Activated gamma-delta T cell treated with anti-CD3 and anti-CD28 coated beads, Interleukin-2, amount 50 U/mL, for 16 hours (primary cell): ENCODE data around the gene VNN1.
"Not testable (repeated sequence)": the region's sequence is repeated elsewhere in the genome, so short reads cannot be mapped to it uniquely, and the experiment has no call there.

Source experiments
- DNase-seq: peaks from one replicate; pipeline ENCODE4 v3.0.0-alpha.2; 2020; ENCODE audit warnings: low read depth

The VNN1 gene

DNA sequence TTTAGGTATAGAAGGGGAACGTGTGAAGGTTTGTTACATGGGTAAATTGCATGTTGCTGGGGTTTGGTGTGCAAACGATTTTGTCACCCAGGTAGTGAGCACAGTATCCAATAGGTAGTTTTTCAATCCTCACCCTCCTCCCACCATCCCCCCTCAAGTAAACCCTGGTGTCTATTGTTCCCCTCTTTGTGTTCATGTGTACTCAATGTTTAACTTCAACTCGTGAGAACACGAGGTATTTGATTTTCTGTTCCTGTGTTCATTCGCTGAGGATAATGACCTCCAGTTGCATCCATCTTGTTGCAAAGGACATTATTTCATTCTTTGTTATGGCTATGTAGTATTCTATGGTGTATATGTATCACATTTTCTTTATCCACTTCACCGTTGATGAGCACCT lies 11.6 kb upstream of the VNN1 start:
- DNase-seq, result no peak

DNA sequence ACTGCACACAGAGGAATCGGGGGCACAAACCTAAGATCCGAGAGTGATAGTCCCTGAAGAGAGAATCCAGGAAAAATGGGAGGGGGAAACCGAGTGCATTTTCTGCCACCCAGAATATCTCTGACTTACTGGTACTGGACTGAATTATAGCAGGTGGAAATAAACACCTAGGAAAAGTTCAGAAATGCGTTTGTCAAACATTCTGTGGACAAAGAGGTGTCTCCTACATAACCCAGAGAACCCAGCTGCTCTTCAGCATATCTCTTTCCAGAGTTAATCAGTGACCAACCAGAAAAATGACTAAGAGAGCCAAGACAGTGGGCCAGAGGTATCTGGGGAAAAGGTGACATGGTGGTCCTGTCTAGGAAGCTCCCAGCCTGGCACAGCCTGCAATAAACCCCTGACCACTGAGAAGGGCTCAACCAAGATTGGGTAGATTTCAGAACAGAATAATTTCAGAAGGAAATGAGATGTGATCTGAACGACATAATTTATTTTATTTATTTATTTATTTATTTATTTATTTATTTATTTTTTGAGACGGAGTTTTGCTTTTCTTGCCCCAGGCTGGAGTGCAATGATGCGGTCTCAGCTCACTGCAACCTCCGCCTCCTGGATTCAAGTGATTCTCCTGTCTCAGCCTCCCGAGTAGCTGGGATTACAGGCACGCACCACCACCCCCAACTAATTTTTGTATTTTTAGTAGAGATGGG lies 6.0 kb upstream of the VNN1 start:
- DNase-seq, result no peak

- no peak for DNase-seq
Measured at GRCh38 chr6:132715881-132716637, 2.2 kb upstream of the VNN1 start.

DNA sequence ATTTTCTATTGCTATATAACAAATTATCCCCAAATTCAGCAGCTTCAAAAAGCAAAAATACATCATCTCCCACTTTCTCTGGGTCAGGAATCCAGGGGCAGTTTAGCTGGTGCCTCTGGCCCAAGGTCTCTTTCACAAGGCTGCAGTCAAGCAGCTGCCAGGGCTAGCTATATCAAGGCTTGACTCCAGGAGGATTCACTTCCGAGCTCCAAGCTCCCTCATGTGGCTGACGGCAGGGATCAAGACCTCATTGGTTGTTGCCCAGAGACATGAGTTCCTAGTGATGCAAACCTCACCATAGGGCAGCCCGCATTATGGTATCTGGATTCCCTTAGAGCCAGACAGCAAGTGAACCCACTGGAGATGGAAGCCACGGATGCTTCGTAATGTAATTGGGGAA lies 1.3 kb upstream of the VNN1 start:
- no peak for DNase-seq

GRCh38 chr6:132714160-132714559 lies 305 bp upstream of the VNN1 start:
- no peak for DNase-seq

DNA sequence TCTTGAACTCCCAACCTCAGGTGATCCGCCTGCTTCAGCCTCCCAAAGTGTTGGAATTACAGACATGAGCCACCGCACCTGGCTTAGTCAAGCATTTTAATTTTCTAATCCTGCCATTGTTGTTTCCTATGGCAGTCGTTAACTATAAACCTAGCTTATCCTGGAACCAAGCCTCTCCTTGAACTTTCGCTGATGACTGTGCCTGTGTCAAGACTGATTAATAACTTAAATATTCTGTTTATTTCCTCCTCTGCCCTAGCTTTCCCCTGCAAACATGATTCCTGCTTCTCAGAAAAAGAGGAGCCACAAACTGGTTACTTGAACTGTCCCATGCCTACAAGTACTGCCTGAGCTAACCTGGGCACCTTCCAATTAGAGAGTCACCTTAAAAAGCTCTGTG lies 1.5 kb downstream of the VNN1 start:
- DNase-seq, result no peak

GRCh38 chr6:132708771-132709170 lies 5.1 kb downstream of the VNN1 start:
- no peak for DNase-seq

DNA sequence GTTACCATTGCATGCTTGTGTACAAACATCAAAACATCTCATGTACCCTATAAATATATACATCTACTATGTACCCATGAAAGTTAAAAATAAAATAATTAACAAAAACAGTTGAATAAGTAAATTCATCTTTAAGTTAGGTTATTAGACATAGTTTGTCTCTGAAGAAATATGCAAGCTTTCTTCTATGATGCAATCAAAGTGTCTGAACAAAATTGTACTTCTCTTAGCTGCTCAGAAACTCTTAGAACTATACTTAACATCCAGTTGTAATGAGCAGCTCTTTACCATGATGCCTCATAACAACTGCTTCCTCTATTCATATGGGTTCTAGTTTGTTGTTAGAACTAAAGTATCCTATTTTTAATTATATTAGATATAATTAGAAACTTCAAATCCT lies 5.9 kb downstream of the VNN1 start:
- DNase-seq, result no peak

GRCh38 chr6:132706756-132707155 lies 7.1 kb downstream of the VNN1 start:
- DNase-seq, result not testable (repeated sequence)

- DNase-seq, result no peak
Measured at GRCh38 chr6:132703936-132704335, 9.9 kb downstream of the VNN1 start.

DNA sequence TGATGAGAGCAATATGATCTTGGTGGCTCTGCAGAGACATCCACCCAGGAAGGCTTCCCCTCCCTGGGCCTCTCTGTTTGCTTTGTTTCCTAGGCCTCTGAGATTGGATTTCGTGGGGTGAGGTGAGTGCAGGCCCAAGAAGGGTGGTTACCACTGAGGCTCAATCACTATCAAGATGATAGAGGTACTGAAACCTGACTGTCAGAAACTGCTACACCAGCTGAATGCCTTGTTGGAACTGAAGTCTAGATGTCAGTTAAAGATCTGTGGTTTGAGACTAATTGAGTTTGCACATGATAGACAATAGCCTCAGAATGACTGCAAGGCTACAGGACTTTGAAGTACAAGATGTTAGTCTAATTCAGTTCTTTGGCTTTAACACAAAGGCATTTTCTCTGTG lies 15.2 kb downstream of the VNN1 start:
- DNase-seq, result no peak

GRCh38 chr6:132695773-132696172 lies 18.1 kb downstream of the VNN1 start:
- no peak for DNase-seq

DNA sequence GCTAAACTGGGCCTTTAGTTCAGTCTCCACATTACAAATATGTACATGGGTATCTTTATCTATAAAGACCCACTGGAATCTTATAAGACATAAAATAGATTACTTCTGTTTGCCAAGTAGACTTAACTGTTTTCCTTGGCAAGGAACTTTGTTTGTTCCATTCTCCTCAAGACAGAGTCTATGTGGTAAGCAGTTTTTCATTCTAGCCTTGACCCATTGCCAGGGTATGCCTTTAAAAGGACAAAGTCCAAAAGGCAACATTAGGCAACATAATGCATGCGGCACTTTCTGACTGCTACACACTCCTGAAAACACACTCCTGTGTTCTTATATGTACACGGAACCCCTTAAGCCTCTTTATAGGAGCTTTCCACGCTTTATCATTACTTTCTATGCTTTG lies 20.4 kb downstream of the VNN1 start:
- DNase-seq, result no peak

DNA sequence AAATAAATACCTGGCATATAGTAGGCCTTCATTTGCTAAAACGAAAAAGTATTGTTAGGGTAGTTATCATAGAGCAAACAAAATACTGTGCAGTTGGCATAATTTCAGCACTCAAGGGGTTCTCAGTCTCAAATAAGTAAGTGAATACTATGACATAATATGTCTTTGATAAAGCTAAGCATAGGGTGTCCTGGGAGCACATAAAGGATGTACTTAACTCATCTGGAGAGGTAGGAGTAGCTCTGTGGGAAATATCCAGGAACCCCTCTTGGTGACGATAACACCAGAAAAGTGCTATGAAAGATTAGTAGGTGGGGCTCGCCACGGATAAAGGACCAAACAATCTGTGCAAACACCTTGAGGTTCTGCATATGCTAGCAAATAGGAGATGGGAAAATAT lies 23.2 kb downstream of the VNN1 start:
- DNase-seq, result no peak

GRCh38 chr6:132687306-132687705 lies 26.5 kb downstream of the VNN1 start:
- DNase-seq, result no peak

GRCh38 chr6:132686531-132686930 lies 27.3 kb downstream of the VNN1 start:
- DNase-seq, result no peak

DNA sequence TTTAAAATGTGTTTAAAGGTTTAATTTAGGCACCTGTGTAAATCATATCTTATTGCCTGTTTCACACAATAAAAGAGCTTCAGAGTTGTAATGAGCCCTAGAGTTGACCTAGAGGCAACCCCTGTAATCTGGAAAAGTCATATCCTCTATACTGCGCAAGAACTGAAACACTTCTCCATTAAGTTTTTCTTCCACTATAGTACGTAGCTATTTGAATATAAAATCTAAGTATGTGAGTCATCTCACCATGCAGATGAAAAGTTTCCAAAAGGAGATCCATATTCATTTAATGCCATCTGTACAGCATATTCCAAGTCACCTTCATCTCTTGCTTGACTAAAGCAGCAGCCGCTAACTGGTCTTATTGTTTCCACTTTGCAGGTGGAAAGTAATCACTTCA lies 28.8 kb downstream of the VNN1 start:
- no peak for DNase-seq

DNA sequence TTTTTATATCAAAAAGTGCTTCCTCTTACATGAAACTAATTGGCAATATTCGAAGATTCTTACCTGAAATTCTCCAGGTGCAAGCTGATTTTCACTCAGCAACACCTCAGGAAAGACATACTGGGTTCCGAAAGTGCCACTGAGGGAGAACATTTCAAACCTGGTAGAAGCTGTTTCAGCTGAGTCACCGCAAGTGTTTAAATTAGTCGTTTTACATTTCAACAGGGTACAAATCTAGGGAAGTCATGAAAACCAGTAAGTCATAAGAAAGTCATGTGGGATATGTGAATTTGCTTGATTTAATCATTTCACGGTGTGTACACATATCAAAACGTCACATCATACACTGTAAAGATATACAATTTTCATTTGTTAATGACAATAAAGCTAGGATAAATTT lies 29.6 kb downstream of the VNN1 start:
- no peak for DNase-seq

- DNase-seq, result no peak
Measured at GRCh38 chr6:132683543-132683942, 30.3 kb downstream of the VNN1 start.

DNA sequence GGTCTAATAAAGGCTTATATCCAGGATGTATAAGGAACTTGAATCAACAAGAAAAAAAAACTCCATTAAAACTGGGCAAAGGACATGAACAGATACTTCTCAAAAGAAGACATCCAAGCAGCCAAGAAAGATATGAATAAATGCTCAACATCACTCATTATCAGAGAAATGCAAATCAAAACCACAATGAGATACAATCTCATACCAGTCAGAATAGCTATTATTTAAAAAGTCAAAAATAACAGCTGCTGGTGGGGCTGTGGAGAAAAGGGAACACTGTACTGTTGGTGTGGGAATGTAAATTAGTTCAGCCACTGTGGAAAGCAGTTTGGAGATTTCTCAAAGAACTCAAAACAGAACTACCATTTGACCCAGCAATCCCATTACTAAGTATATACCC lies 34.8 kb downstream of the VNN1 start:
- DNase-seq, result not testable (repeated sequence)

DNA sequence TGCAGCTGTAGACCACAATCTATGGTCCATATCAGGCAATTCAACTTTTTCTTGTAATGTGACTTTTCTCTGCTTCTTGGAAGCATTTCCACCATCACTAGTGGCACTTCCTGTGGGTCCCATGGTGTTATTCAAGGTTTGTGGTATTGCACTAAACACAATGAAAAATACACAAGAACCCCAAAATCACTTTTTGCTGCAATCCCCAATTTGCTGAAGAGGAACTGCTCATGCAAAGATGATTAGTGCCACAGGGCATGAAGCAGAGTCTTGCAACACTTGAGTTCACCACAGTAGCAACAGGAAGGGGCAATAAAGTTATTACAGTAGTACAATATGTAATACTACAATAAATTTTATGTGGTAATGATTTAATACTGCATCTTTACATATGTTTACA lies 38.1 kb downstream of the VNN1 start:
- no peak for DNase-seq

DNA sequence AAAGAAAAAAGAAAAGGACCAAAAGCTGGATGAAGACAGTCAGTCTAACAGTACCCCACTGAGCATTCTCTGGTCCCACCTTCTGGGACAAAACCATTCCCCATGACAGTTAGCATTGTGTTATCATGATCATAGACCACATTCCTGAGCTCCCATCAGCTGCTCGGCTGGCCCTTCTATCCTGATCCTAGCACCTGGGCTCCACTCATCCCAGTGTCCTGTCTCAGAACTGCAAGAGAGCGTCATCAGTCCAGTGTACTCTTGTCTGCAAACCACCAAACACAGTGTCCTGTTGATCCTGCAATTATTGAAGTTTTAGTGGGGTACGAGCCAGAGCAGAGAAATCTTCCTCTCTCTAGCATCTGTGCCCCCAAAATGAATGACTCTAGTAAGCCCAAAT lies 38.9 kb downstream of the VNN1 start:
- no peak for DNase-seq

GRCh38 chr6:132673376-132674094 lies 40.3 kb downstream of the VNN1 start:
- no peak for DNase-seq
